ENCODE results near the gene MUC21.

- TF ChIP-seq, protein P1, sequence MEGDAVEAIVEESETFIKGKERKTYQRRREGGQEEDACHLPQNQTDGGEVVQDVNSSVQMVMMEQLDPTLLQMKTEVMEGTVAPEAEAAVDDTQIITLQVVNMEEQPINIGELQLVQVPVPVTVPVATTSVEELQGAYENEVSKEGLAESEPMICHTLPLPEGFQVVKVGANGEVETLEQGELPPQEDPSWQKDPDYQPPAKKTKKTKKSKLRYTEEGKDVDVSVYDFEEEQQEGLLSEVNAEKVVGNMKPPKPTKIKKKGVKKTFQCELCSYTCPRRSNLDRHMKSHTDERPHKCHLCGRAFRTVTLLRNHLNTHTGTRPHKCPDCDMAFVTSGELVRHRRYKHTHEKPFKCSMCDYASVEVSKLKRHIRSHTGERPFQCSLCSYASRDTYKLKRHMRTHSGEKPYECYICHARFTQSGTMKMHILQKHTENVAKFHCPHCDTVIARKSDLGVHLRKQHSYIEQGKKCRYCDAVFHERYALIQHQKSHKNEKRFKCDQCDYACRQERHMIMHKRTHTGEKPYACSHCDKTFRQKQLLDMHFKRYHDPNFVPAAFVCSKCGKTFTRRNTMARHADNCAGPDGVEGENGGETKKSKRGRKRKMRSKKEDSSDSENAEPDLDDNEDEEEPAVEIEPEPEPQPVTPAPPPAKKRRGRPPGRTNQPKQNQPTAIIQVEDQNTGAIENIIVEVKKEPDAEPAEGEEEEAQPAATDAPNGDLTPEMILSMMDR (IDR thresholded peaks at IDR 0.05; ENCODE audit: low read depth, low read length) = no peak
- TF ChIP-seq POLR2A (IDR thresholded peaks at IDR 0.05; ENCODE audit: extremely low read depth, insufficient read length) (no peak), MAX (IDR thresholded peaks at IDR 0.05; ENCODE audit: low read depth, low read length) (no peak), MYC (IDR thresholded peaks at IDR 0.05; ENCODE audit: low read depth, low read length) (no peak)
Measured at GRCh38 chr6:30979690-30980089, 3.8 kb upstream of the MUC21 start.
